GM23338 (cell line): Measurements from ENCODE around the gene EIF4EBP3. TPM values are rescaled to one million over a fixed set of nuclear protein-coding genes. Genes with fewer than 3 reads are reported as not detected.

Source experiments
- ATAC-seq: fragments of 200-7000 bp; cut with Tn5 transposase; 3 replicates; pipeline ENCODE4 v1.9.1; 2020
- DNase-seq: peaks from one replicate; pipeline ENCODE4 v3.0.0-alpha.2; 2015; ENCODE audit warnings: low spot score
- H2AFZ ChIP-seq: fragments of 200-600 bp; sonication (generic); 2 replicates; pipeline ENCODE4 v1.8.0; 2016; ENCODE audit warnings: antibody characterized with exemption, mild to moderate bottlenecking, moderate library complexity
- H3F3A ChIP-seq: fragments of 200-600 bp; sonication (generic); replicated peaks from 2 replicates; pipeline ENCODE4 v1.8.0; 2017; ENCODE audit warnings: antibody characterized with exemption, mixed run types, low read depth
- H3K27ac ChIP-seq: fragments of 200-600 bp; sonication (generic); 2 replicates; pipeline ENCODE4 v1.6.1; 2016; ENCODE audit warnings: low read depth
- H3K27me3 ChIP-seq: fragments of 200-600 bp; sonication (generic); 2 replicates; pipeline ENCODE4 v1.8.0; 2016; ENCODE audit warnings: mild to moderate bottlenecking, mixed run types, moderate library complexity; ENCODE audit not compliant: insufficient read depth
- H3K36me3 ChIP-seq: fragments of 200-600 bp; sonication (generic); 2 replicates; pipeline ENCODE4 v1.8.0; 2016; ENCODE audit warnings: mild to moderate bottlenecking; ENCODE audit not compliant: insufficient read depth
- H3K4me1 ChIP-seq: fragments of 200-600 bp; sonication (generic); 2 replicates; pipeline ENCODE4 v1.8.0; 2016; ENCODE audit warnings: mild to moderate bottlenecking, moderate library complexity; ENCODE audit not compliant: insufficient read depth
- H3K4me2 ChIP-seq: fragments of 200-600 bp; sonication (generic); 2 replicates; pipeline ENCODE4 v1.7.1; 2017; ENCODE audit warnings: mixed run types
- H3K4me3 ChIP-seq: fragments of 200-600 bp; sonication (generic); 2 replicates; pipeline ENCODE4 v1.6.1; 2016; ENCODE audit warnings: mixed run types
- H3K79me2 ChIP-seq: fragments of 200-600 bp; sonication (generic); replicated peaks from 2 replicates; pipeline ENCODE4 v1.8.0; 2017; ENCODE audit warnings: mild to moderate bottlenecking; ENCODE audit not compliant: insufficient read depth
- H3K9me2 ChIP-seq: fragments of 200-600 bp; sonication (generic); 2 replicates; pipeline ENCODE4 v1.8.0; 2017; ENCODE audit not compliant: insufficient read depth
- H4K20me1 ChIP-seq: fragments of 200-600 bp; sonication (generic); replicated peaks from 2 replicates; pipeline ENCODE4 v1.8.0; 2017; ENCODE audit warnings: mild to moderate bottlenecking; ENCODE audit not compliant: insufficient read depth
- H3K27ac Mint-ChIP-seq: 2 replicates; pipeline ENCODE4 v1.8.0; 2020; ENCODE audit warnings: inconsistent platforms, mild to moderate bottlenecking, moderate library complexity, mixed read lengths
- H3K27me3 Mint-ChIP-seq: 3 replicates; pipeline ENCODE4 v1.8.0; 2022; ENCODE audit warnings: low read depth, mild to moderate bottlenecking, moderate library complexity, mixed read lengths, inconsistent platforms; ENCODE audit not compliant: insufficient read depth, poor library complexity
- H3K36me3 Mint-ChIP-seq: 3 replicates; pipeline ENCODE4 v1.8.0; 2021; ENCODE audit warnings: low read depth, mild to moderate bottlenecking, inconsistent platforms, moderate library complexity, mixed read lengths
- H3K4me1 Mint-ChIP-seq: 3 replicates; pipeline ENCODE4 v1.8.0; 2020; ENCODE audit warnings: mild to moderate bottlenecking, inconsistent platforms, mixed read lengths
- H3K4me3 Mint-ChIP-seq: 3 replicates; pipeline ENCODE4 v1.8.0; 2021; ENCODE audit warnings: moderate library complexity, mild to moderate bottlenecking, inconsistent platforms, mixed read lengths
- H3K9me3 Mint-ChIP-seq: 3 replicates; pipeline ENCODE4 v1.8.0; 2020; ENCODE audit warnings: moderate library complexity, mild to moderate bottlenecking, inconsistent platforms, mixed read lengths
- CTCF ChIP-seq, 2 experiments: fragments of 200-600 bp in 1 of 2; sonication (generic) in 1 of 2; conservative IDR thresholded peaks; 2 replicates each; pipeline versions ENCODE4 v1.5.1 to v1.6.1; 2016 to 2017; ENCODE audit warnings: antibody characterized with exemption in 2 of 2, low read depth in 2 of 2, mild to moderate bottlenecking in 2 of 2, moderate library complexity in 1 of 2
- ETS1 ChIP-seq: IDR thresholded peaks from 2 replicates; pipeline ENCODE4 v1.6.1; 2016; ENCODE audit warnings: antibody characterized with exemption
- NANOG ChIP-seq: IDR thresholded peaks from 2 replicates; pipeline ENCODE4 v1.6.1; 2016; ENCODE audit warnings: antibody characterized with exemption, borderline replicate concordance
- POLR2AphosphoS5 ChIP-seq: IDR thresholded peaks from 2 replicates; pipeline ENCODE4 v1.6.1; 2016; ENCODE audit warnings: antibody characterized with exemption, low read depth
- REST ChIP-seq: IDR thresholded peaks from one replicate; pipeline ENCODE4 v1.6.1; 2018; ENCODE audit warnings: antibody characterized with exemption; ENCODE audit not compliant: unreplicated experiment
- ZNF114 ChIP-seq: fragments of 250-450 bp; sonication (Bioruptor Pico); IDR thresholded peaks from 2 replicates; pipeline ENCODE4 v1.5.0; 2020; ENCODE audit warnings: mild to moderate bottlenecking, moderate library complexity
- ZNF331 ChIP-seq: fragments of 250-450 bp; sonication (Bioruptor Pico); IDR thresholded peaks from 2 replicates; pipeline ENCODE4 v1.5.0; 2020; ENCODE audit warnings: low read depth, mild to moderate bottlenecking, moderate library complexity
- ZNF462 ChIP-seq: fragments of 250-450 bp; sonication (Bioruptor Pico); IDR thresholded peaks from 2 replicates; pipeline ENCODE4 v1.5.0; 2020; ENCODE audit warnings: mild to moderate bottlenecking, moderate library complexity
- polyA plus RNA-seq: library from polyadenylated mRNA; unstranded; fragments of >200 nt; fragmentation: Nextera tagmentation; extraction: Ambion mirVana; gene quantifications from 2 replicates; pipeline ENCODE4 v1.2.1, GENCODE V29; 2016
- total RNA-seq: library from RNA; depleted of rRNA; stranded (reverse); fragments of >200 nt; shearing (Covaris generic); gene quantifications from 2 replicates; pipeline ENCODE4 v1.2.3, GENCODE V29; 2014

The EIF4EBP3 gene
- total and polyA plus RNA-seq, 2 experiments from 2014 or later: 2.4 to 21.5 TPM

GRCh38 chr5:140566665-140567064 is 19.2 kb downstream of the EIF4EBP3 start (continued):
- TF ChIP-seq ETS1: no peak
- TF ChIP-seq ZNF331 (CRISPR knock-in tag): no peak
- no peak for TF ChIP-seq REST
- TF ChIP-seq ZNF114 (CRISPR knock-in tag): no peak
- no peak for TF ChIP-seq NANOG

- ATAC-seq (no peak), DNase-seq (no peak)
- Mint-ChIP-seq H3K9me3 (no peaks in the 10 kb centered on the region; the same call in 2 of the 3 replicates), H3K27me3 (peaks cover 13% of the 10 kb centered on the region), H3K36me3 (peaks cover 26% of the 10 kb centered on the region), H3K27ac (no peak overlapping the region), H3K4me1 (peaks cover 5% of the 10 kb centered on the region; the same call in 2 of the 3 replicates), H3K4me3 (no peak overlapping the region)
- TF ChIP-seq POLR2AphosphoS5 (no peak), ZNF462 (no peak), ZNF114 (CRISPR knock-in tag) (no peak), CTCF (conservative IDR thresholded peaks at IDR 0.05; ENCODE audit: low read depth in 2 of 2) (no peak)
- Histone ChIP-seq H3K27ac (no peak overlapping the region), H3K4me3 (no peak overlapping the region), H2AFZ (no peak overlapping the region), H4K20me1 (peaks cover 8% of the 10 kb centered on the region; the same call in 1 of the 2 replicates), H3K9me2 (no peaks in the 10 kb centered on the region), H3K79me2 (peaks cover 11% of the 10 kb centered on the region), H3F3A (no peaks in the 10 kb centered on the region), H3K36me3 (no peaks in the 10 kb centered on the region), H3K4me2 (no peak overlapping the region), H3K4me1 (peaks cover 5% of the 10 kb centered on the region; the same call in 1 of the 2 replicates), H3K27me3 (no peaks in the 10 kb centered on the region)
These were observed 19.8 kb downstream of the EIF4EBP3 start for GRCh38 chr5:140567136-140567818.
